Mesendoderm (in vitro differentiated cells): ENCODE data around the gene CEP97.
"Not testable (repeated sequence)": the region's sequence is repeated elsewhere in the genome, so short reads cannot be mapped to it uniquely, and the experiment has no call there.

Experiments used
- DNase-seq: peaks from one replicate; pipeline ENCODE4 v3.0.0; 2013
- H2AK5ac ChIP-seq: 2 replicates; pipeline ENCODE4 v1.6.1; 2013; ENCODE audit warnings: low read length, inconsistent platforms
- H2BK120ac ChIP-seq: 2 replicates; pipeline ENCODE4 v1.6.1; 2013; ENCODE audit warnings: low read depth, mild to moderate bottlenecking, low read length, moderate library complexity, mixed read lengths
- H2BK15ac ChIP-seq: replicated peaks from 2 replicates; pipeline ENCODE4 v1.6.1; 2013; ENCODE audit warnings: low read depth, mild to moderate bottlenecking, moderate library complexity
- H2BK5ac ChIP-seq: 2 replicates; pipeline ENCODE4 v1.6.1; 2013; ENCODE audit warnings: low read length, inconsistent platforms
- H3K18ac ChIP-seq: 2 replicates; pipeline ENCODE4 v1.6.1; 2013; ENCODE audit warnings: mild to moderate bottlenecking, low read length, mixed read lengths
- H3K23ac ChIP-seq: one replicate; pipeline ENCODE4 v1.6.1; 2013; ENCODE audit warnings: low read length
- H3K27ac ChIP-seq: 2 replicates; pipeline ENCODE4 v1.5.1; 2013; ENCODE audit warnings: low read depth, mild to moderate bottlenecking, inconsistent platforms, low read length, moderate library complexity
- H3K27me3 ChIP-seq: 2 replicates; pipeline ENCODE4 v1.6.1; 2013; ENCODE audit warnings: low read length, control low read depth, mild to moderate bottlenecking, inconsistent platforms; ENCODE audit not compliant: insufficient read depth, poor library complexity
- H3K36me3 ChIP-seq: 2 replicates; pipeline ENCODE4 v1.6.1; 2013; ENCODE audit warnings: low read length, inconsistent platforms; ENCODE audit not compliant: control insufficient read depth, insufficient read depth
- H3K4ac ChIP-seq: one replicate; pipeline ENCODE4 v1.6.1; 2013; ENCODE audit warnings: low read depth, mild to moderate bottlenecking, low read length, moderate library complexity
- H3K4me1 ChIP-seq: 2 replicates; pipeline ENCODE4 v1.6.1; 2013; ENCODE audit warnings: low read depth, low read length, inconsistent platforms; ENCODE audit not compliant: control insufficient read depth
- H3K4me2 ChIP-seq: 2 replicates; pipeline ENCODE4 v1.6.1; 2013; ENCODE audit warnings: low read length
- H3K4me3 ChIP-seq: 2 replicates; pipeline ENCODE4 v1.5.1; 2013; ENCODE audit warnings: mild to moderate bottlenecking, low read length
- H3K56ac ChIP-seq: one replicate; pipeline ENCODE4 v1.6.1; 2013; ENCODE audit warnings: low read length
- H3K79me1 ChIP-seq: 2 replicates; pipeline ENCODE4 v1.6.1; 2013; ENCODE audit warnings: low read length, inconsistent platforms
- H3K79me2 ChIP-seq: 2 replicates; pipeline ENCODE4 v1.6.1; 2013; ENCODE audit warnings: mild to moderate bottlenecking, low read length; ENCODE audit not compliant: control insufficient read depth, insufficient read depth
- H3K9ac ChIP-seq: 2 replicates; pipeline ENCODE4 v1.6.1; 2013; ENCODE audit warnings: low read length, inconsistent platforms
- H4K5ac ChIP-seq: one replicate; pipeline ENCODE4 v1.6.1; 2013; ENCODE audit warnings: low read length
- H4K8ac ChIP-seq: one replicate; pipeline ENCODE4 v1.6.1; 2013; ENCODE audit warnings: low read depth, mild to moderate bottlenecking, control low read depth, low read length, moderate library complexity
- WGBS: extraction: QIAGEN DNeasy Blood & Tissue Kit; methylation state at CpG from one replicate; pipeline ENCODE4 v1.1.7; 2013; ENCODE audit warnings: low lambda C conversion rate, missing lambda C conversion rate; ENCODE audit not compliant: insufficient coverage; ENCODE audit errors: extremely low coverage; 5-methylcytosine and 5-hydroxymethylcytosine counted together

Gene CEP97

GRCh38 chr3:101701696-101702634, 22.4 kb upstream of the CEP97 start:
- H3K4me1 ChIP-seq: no peaks in the 10 kb centered on the region
- H2BK15ac ChIP-seq: no peak overlapping the region
- H3K9ac ChIP-seq: no peak overlapping the region
- no peak overlapping the region for H3K4me2 ChIP-seq
- H3K79me2 ChIP-seq: no peaks in the 10 kb centered on the region
- no peaks in the 10 kb centered on the region for H3K79me1 ChIP-seq
- no peak overlapping the region for H2BK120ac ChIP-seq
- H3K4me3 ChIP-seq: no peak overlapping the region
- H3K27me3 ChIP-seq: no peaks in the 10 kb centered on the region
- DNase-seq: no peak
- no peak overlapping the region for H3K56ac ChIP-seq
- H3K23ac ChIP-seq: no peak overlapping the region
- H4K8ac ChIP-seq: no peak overlapping the region
- no peak overlapping the region for H3K18ac ChIP-seq
- no peak overlapping the region for H4K5ac ChIP-seq
- WGBS: no CpG with 5 or more reads among the region's 7 CpGs
- no peak overlapping the region for H3K4ac ChIP-seq
- no peak overlapping the region for H3K27ac ChIP-seq
- H2BK5ac ChIP-seq: no peak overlapping the region
- H3K36me3 ChIP-seq: no peaks in the 10 kb centered on the region
- H2AK5ac ChIP-seq: no peak overlapping the region

DNA sequence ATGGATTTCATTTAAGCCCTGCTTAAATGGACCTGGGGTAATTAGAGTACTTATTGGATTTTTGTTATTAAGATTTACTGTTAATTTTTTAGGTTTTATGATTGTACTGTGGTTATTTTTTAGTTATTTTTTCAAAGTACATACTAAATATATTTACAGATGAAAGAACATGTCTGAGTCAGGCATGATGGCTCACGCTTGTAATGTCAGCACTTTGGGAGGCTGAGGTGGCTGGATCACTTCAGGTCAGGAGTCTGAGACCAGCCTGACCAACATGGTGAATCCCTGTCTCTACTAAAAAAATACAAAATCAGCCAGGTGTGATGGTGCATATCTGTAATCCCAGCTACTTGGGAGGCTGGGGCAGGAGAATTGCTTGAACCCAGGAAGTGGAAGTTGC, 21.7 kb upstream of the CEP97 start:
- H3K9ac ChIP-seq: no peak overlapping the region
- no peak overlapping the region for H2BK15ac ChIP-seq
- no peak overlapping the region for H2BK120ac ChIP-seq
- no peak overlapping the region for H4K5ac ChIP-seq
- no peak overlapping the region for H3K4ac ChIP-seq
- H2AK5ac ChIP-seq: no peak overlapping the region
- H3K79me2 ChIP-seq: no peaks in the 10 kb centered on the region
- no peaks in the 10 kb centered on the region for H3K79me1 ChIP-seq
- no peak overlapping the region for H3K23ac ChIP-seq
- no peak overlapping the region for H3K27ac ChIP-seq
- H3K4me3 ChIP-seq: no peak overlapping the region
- H3K4me1 ChIP-seq: no peaks in the 10 kb centered on the region
- no peak overlapping the region for H4K8ac ChIP-seq
- no peaks in the 10 kb centered on the region for H3K27me3 ChIP-seq
- no peak overlapping the region for H3K18ac ChIP-seq
- no peak for DNase-seq
- no CpG with 5 or more reads among the region's 1 CpG for WGBS
- H3K56ac ChIP-seq: no peak overlapping the region
- H3K4me2 ChIP-seq: no peak overlapping the region
- H2BK5ac ChIP-seq: no peak overlapping the region
- no peaks in the 10 kb centered on the region for H3K36me3 ChIP-seq

DNA sequence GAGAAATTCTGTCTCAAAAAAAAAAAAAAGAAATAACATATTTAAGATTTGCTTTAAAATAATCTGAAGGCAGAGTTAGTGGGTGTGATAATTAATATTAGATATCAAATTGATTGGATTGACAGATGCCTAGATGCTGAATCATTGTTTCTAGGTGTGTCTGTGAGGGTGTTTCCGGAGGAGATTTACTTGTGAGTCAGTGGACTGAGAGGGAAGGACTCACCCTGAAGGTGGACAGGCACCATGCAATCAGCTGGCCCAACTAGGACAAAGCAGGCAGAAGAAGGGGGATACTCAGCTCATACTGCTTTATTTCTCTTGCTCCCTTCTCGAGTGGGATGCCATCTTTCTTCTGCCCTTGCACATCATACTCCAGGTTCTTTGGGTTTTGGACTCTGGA, 21.2 kb upstream of the CEP97 start:
- no peak overlapping the region for H2BK120ac ChIP-seq
- no peak overlapping the region for H3K9ac ChIP-seq
- no peak overlapping the region for H3K4me3 ChIP-seq
- no peak overlapping the region for H3K23ac ChIP-seq
- no peak overlapping the region for H2AK5ac ChIP-seq
- H3K56ac ChIP-seq: no peak overlapping the region
- H3K36me3 ChIP-seq: no peaks in the 10 kb centered on the region
- H3K4ac ChIP-seq: no peak overlapping the region
- no peak overlapping the region for H2BK15ac ChIP-seq
- no peak for DNase-seq
- no peak overlapping the region for H3K4me2 ChIP-seq
- no peak overlapping the region for H3K18ac ChIP-seq
- H2BK5ac ChIP-seq: no peak overlapping the region
- no peaks in the 10 kb centered on the region for H3K27me3 ChIP-seq
- H3K79me1 ChIP-seq: no peaks in the 10 kb centered on the region
- no peaks in the 10 kb centered on the region for H3K4me1 ChIP-seq
- no peak overlapping the region for H3K27ac ChIP-seq
- no peak overlapping the region for H4K8ac ChIP-seq
- no peaks in the 10 kb centered on the region for H3K79me2 ChIP-seq
- H4K5ac ChIP-seq: no peak overlapping the region
- no CpG with 5 or more reads among the region's 2 CpGs for WGBS

DNA sequence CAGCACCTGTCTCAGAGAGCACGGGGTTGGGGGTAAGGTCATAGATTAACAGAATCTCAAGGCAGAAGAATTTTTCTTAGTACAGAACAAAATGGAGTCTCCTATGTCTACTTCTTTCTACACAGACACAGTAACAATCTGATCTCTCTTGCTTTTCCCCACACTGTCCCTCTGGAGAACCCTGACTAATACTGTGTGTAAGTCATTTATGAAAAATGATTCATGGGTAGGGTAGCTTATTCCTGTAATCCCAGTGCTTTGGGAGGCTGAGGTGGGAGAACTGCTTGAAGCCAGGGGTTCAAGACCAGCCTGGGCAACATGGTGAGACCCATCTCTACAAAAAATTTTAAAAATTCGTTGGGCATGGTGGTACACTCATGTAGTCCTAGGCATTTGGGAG, 19.8 kb upstream of the CEP97 start:
- not testable (repeated sequence) for DNase-seq, H3K79me1 ChIP-seq, H3K4me2 ChIP-seq, H3K36me3 ChIP-seq, H3K56ac ChIP-seq, H3K79me2 ChIP-seq, H3K4me1 ChIP-seq, H3K27ac ChIP-seq, H3K23ac ChIP-seq, H3K4me3 ChIP-seq, H2BK5ac ChIP-seq, H4K8ac ChIP-seq, H2AK5ac ChIP-seq, H3K18ac ChIP-seq, H3K9ac ChIP-seq, H2BK120ac ChIP-seq, H4K5ac ChIP-seq, H3K27me3 ChIP-seq, H2BK15ac ChIP-seq, H3K4ac ChIP-seq
- WGBS: no CpG with 5 or more reads among the region's 2 CpGs

GRCh38 chr3:101709126-101709525, 15.3 kb upstream of the CEP97 start:
- Histone ChIP-seq H3K23ac (no peak overlapping the region), H3K27ac (no peak overlapping the region), H3K4me2 (no peak overlapping the region), H3K18ac (no peak overlapping the region), H3K79me2 (no peaks in the 10 kb centered on the region), H4K5ac (no peak overlapping the region), H3K4ac (no peak overlapping the region), H3K4me3 (no peak overlapping the region), H2AK5ac (no peak overlapping the region), H3K36me3 (no peaks in the 10 kb centered on the region), H3K4me1 (no peaks in the 10 kb centered on the region), H2BK5ac (no peak overlapping the region), H3K56ac (no peak overlapping the region), H2BK15ac (no peak overlapping the region), H3K79me1 (no peaks in the 10 kb centered on the region), H2BK120ac (no peak overlapping the region), H3K9ac (no peak overlapping the region), H3K27me3 (no peaks in the 10 kb centered on the region), H4K8ac (peak overlapping the region; percentile 56)
- no CpG with 5 or more reads among the region's 4 CpGs for WGBS
- no peak for DNase-seq

DNA sequence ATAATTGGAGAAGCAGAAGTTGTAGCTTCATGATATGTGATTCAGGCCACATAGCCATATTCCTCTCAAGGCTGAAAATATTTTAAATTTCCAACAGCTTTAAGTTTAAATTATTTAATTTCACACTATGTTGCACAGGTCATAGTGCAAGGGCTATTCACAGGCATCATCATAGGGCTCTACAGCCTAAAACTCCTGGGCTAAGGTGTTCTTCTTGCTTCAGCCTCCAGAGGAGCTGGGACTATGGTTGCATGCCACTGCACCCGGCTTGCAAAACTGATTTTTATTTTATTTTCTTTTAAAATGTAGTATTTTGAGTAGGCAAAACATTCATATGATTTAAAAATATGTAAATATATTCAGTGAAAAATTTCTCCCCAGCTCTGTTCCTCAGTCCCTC, 6.0 kb upstream of the CEP97 start:
- WGBS: no CpG with 5 or more reads among the region's 1 CpG
- Histone ChIP-seq H3K79me2 (no peaks in the 10 kb centered on the region), H4K5ac (no peak overlapping the region), H3K27ac (no peak overlapping the region), H3K79me1 (no peaks in the 10 kb centered on the region), H2BK5ac (no peak overlapping the region), H3K4me1 (no peaks in the 10 kb centered on the region), H2AK5ac (no peak overlapping the region), H2BK120ac (no peak overlapping the region), H4K8ac (no peak overlapping the region), H3K4me2 (no peak overlapping the region), H3K36me3 (no peaks in the 10 kb centered on the region), H2BK15ac (no peak overlapping the region), H3K27me3 (no peaks in the 10 kb centered on the region), H3K4me3 (no peak overlapping the region), H3K4ac (no peak overlapping the region), H3K56ac (no peak overlapping the region), H3K9ac (no peak overlapping the region), H3K23ac (no peak overlapping the region), H3K18ac (no peak overlapping the region)
- DNase-seq: no peak
